HG03354 (cell line): Measurements from ENCODE around the gene TTF1.
A peak's percentile ranks its signal among the peaks of the same experiment; 100 is the strongest.

Source experiments
- ATAC-seq: cut with Tn5 transposase; IDR thresholded peaks from one replicate; pipeline ENCODE4 v1.9.1; 2021; ENCODE audit warnings: mild to moderate bottlenecking; ENCODE audit not compliant: unreplicated experiment, poor library complexity, severe bottlenecking

The TTF1 gene

GRCh38 chr9:132406554-132407122 is at the start of gene TTF1:
Gene TTF1 (minus strand): TSS chr9:132406840. CDS start chr9:132402821, 4,019 bp downstream.
- ATAC-seq = peak; percentile 83

GRCh38 chr9:132456241-132456640 is 49.6 kb upstream of the TTF1 start:
- ATAC-seq = no peak

- ATAC-seq = no peak
Observed at GRCh38 chr9:132451276-132451675, 44.6 kb upstream of the TTF1 start.

GRCh38 chr9:132447902-132448301 is 41.3 kb upstream of the TTF1 start:
- ATAC-seq = no peak

- no peak for ATAC-seq
Observed at GRCh38 chr9:132447346-132447745, 40.7 kb upstream of the TTF1 start.

- ATAC-seq = no peak
Observed at GRCh38 chr9:132446887-132447286, 40.2 kb upstream of the TTF1 start.

- ATAC-seq = no peak
Observed at GRCh38 chr9:132443951-132444607, 37.4 kb upstream of the TTF1 start.

GRCh38 chr9:132441404-132441803 is 34.8 kb upstream of the TTF1 start:
- ATAC-seq = no peak

GRCh38 chr9:132440735-132441134 is 34.1 kb upstream of the TTF1 start:
- ATAC-seq = no peak

GRCh38 chr9:132439153-132439552 is 32.5 kb upstream of the TTF1 start:
- ATAC-seq = no peak

- no peak for ATAC-seq
Observed at GRCh38 chr9:132434881-132435280, 28.2 kb upstream of the TTF1 start.

- ATAC-seq = no peak
Observed at GRCh38 chr9:132430998-132431397, 24.4 kb upstream of the TTF1 start.

- no peak for ATAC-seq
Observed at GRCh38 chr9:132426639-132427414, 20.2 kb upstream of the TTF1 start.

GRCh38 chr9:132425675-132426062 is 19.0 kb upstream of the TTF1 start:
- no peak for ATAC-seq

- no peak for ATAC-seq
Observed at GRCh38 chr9:132424857-132425674, 18.4 kb upstream of the TTF1 start.

GRCh38 chr9:132423503-132423902 is 16.9 kb upstream of the TTF1 start:
- ATAC-seq = no peak

GRCh38 chr9:132422574-132422973 is 15.9 kb upstream of the TTF1 start:
- ATAC-seq = no peak

- ATAC-seq = no peak
Observed at GRCh38 chr9:132418726-132419363, 12.2 kb upstream of the TTF1 start.

GRCh38 chr9:132415181-132415580 is 8.5 kb upstream of the TTF1 start:
- ATAC-seq = no peak

GRCh38 chr9:132414731-132415130 is 8.1 kb upstream of the TTF1 start:
- no peak for ATAC-seq
